HAP-1 (cell line): ENCODE data around the gene NSD1.

Source experiments
- DNase-seq, 2 experiments: peaks; one replicate each; pipeline ENCODE4 v3.0.0-alpha.2; 2016 to 2020; ENCODE audit warnings: low spot score in 2 of 2
- H3K27me3 ChIP-seq: fragments of 250-450 bp; sonication (Bioruptor Pico); 2 replicates; pipeline ENCODE4 v1.5.1; 2020; ENCODE audit warnings: low read depth, mild to moderate bottlenecking, moderate library complexity
- H3K36me3 ChIP-seq: fragments of 250-450 bp; sonication (Bioruptor Pico); replicated peaks from 2 replicates; pipeline ENCODE4 v1.5.1; 2020; ENCODE audit warnings: mild to moderate bottlenecking
- H3K4me1 ChIP-seq: fragments of 250-450 bp; sonication (Bioruptor Pico); 2 replicates; pipeline ENCODE4 v1.5.1; 2020; ENCODE audit warnings: mild to moderate bottlenecking
- H3K4me3 ChIP-seq: fragments of 250-450 bp; sonication (Bioruptor Pico); 2 replicates; pipeline ENCODE4 v1.5.1; 2020; ENCODE audit warnings: mild to moderate bottlenecking, moderate library complexity
- H3K9me3 ChIP-seq: fragments of 250-450 bp; sonication (Bioruptor Pico); 2 replicates; pipeline ENCODE4 v1.5.1; 2020; ENCODE audit warnings: mild to moderate bottlenecking, moderate library complexity
- in situ Hi-C: fragments of 300-500 bp; cut with MboI; formaldehyde crosslinking; loops from 3 replicates; pipeline ENCODE4 v1.14.3; 2020; ENCODE audit warnings: low sequenced_read_pairs, inconsistent platforms, mixed read lengths

The NSD1 gene

DNA sequence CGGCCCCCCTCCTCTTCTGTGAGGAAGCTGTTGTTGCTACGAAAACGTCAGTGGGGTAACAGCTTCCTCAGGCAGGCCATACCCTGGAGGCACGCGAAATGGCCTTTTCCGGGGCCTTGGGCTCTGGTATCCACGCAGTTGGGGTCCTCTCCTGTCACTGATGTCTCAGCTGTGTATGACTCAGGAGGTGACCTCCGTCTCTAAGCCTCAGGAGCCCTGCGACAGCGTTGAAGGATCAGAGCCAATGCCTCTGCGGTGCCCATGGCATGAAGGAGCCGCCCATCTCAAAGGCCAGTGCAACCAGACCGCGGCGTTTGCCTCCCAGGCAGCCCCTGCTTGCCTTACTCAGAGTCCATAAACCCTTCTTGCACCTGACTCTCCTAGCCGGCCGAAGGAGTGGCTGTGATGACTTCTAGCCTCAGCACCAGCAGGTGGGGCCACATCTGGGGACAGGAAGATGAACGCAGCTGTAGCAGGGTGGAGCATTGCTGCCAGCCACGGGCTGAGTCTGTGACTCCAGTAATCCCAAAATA lies 179.1 kb downstream of the NSD1 start:
- peak; percentile 52 to 67 for DNase-seq
- Histone ChIP-seq H3K4me1 (peaks cover 24% of the 10 kb centered on the region), H3K36me3 (peaks cover 22% of the 10 kb centered on the region), H3K4me3 (peak overlapping the region; percentile 87), H3K27me3 (no peaks in the 10 kb centered on the region), H3K9me3 (no peaks in the 10 kb centered on the region)
- in situ Hi-C loops, result loop anchor here (10.0 kb wide), 1 partner anchor 132 kb away; the partner anchor contains the start of gene PRR7

DNA sequence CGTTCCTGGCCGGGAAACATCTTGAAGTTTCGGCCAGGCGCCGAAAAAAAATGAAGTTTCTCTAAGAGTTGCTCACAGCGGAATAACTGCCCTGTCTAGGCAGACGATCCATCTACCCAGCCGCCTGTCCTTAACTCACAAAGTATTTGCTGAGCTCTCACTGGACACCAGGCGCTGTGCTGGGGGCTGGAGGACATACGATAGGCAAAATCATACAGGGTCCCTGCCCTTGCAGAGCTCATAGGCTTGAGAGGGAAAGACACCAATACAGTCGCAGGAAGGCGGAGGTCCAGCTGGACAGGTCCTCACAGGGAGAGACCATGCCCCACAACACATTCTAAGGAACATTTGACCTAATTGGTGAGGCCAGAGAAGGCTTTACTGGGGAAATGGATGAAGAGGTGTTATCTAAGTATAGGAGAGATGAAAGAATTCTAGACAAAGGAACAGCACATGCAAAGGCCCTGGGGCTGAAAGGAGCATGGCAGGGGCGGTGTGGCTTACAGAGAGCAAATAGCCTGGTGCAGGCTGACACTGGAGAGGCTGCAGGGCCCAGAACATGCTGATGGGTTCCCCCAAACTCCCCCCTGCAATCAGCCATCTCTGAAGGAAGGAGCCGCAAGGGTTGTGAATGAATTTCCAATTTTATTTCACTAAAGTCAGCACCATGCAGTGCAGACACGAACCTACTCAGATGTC lies 180.1 kb downstream of the NSD1 start:
- no peak for DNase-seq
- H3K36me3 ChIP-seq, result peaks cover 17% of the 10 kb centered on the region
- H3K4me3 ChIP-seq, result peak overlapping the region; percentile 87; the same call in 1 of the 2 replicates
- H3K27me3 ChIP-seq, result no peaks in the 10 kb centered on the region
- H3K9me3 ChIP-seq, result no peaks in the 10 kb centered on the region
- in situ Hi-C loops, result loop anchor here (10.0 kb wide), 1 partner anchor 131 kb away; the partner anchor contains the start of gene PRR7
- peaks cover 24% of the 10 kb centered on the region for H3K4me1 ChIP-seq

DNA sequence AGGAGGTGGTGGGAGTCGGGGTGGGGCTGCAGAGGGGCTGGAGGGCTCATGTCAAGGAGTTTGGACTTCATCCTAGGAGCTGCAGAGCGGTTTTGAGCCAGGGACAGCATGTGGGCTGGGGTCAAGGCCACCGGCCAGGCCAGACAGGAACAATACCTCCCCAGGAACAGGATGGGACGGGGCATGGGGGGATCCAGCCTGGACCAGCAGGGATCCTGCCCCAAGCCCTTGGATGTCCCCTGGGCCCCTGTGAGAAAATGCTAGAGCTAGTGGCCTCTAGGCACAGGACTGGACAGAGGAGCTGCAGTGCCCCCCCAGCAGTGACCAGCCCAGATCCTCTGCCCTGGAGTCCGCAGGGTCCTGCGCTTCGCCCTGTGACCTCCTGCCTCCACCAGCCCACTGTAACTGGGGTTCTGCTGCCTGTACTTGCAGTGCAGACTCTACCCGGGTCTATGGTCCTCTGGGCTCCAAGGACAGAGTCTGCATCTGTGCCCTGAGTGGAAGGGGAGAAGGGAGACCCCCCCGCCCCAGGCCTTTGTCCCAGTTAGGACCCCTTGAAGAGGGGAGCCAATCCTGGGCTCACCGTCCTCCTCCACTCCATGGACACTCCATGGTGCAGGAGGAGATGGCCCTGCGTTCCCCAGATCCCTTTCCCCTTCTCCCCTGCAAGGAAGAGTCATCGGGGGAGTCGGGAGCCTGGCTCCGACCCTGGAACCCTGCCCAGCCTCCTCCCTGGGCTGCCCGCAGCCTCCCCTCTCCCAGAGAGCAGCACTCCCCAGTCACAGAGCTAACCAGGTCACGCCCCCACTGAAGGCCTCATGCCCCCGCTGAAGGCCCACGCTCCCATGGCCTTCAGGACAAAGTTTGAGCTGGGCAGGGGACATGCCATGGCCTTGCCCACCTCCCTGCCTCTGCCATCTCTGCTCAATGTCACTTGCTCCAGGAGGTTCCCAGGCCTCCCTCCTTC lies 181.1 kb downstream of the NSD1 start:
- DNase-seq, result no peak
- in situ Hi-C loops, result loop anchor here (10.0 kb wide), 1 partner anchor 130 kb away; the partner anchor contains the start of gene PRR7
- Histone ChIP-seq H3K27me3 (no peaks in the 10 kb centered on the region), H3K9me3 (peaks cover 2% of the 10 kb centered on the region; the same call in 1 of the 2 replicates), H3K36me3 (peaks cover 8% of the 10 kb centered on the region), H3K4me3 (no peak overlapping the region), H3K4me1 (peaks cover 24% of the 10 kb centered on the region)

DNA sequence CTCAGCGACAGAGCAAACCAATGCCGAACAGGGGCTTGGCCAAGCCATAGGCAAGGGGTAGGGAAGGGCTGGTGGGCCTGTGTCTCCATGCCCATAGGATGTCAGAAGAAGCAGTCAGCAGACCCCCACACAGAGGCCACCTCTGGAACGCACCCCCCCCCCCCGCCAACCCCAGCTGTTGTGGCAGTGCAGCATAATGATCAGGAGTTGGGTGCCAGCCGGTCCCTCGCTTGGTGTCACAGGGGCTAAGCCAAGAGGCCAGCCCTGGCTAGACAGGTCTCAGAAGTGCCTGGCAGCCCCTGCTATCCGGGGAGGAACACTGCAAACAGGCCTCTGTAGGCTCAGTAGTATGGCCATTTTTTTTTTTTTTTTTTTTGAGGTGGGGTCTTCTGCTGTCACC lies 181.8 kb downstream of the NSD1 start:
- Histone ChIP-seq H3K36me3 (peaks cover under 1% of the 10 kb centered on the region), H3K4me1 (peaks cover 18% of the 10 kb centered on the region)

DNA sequence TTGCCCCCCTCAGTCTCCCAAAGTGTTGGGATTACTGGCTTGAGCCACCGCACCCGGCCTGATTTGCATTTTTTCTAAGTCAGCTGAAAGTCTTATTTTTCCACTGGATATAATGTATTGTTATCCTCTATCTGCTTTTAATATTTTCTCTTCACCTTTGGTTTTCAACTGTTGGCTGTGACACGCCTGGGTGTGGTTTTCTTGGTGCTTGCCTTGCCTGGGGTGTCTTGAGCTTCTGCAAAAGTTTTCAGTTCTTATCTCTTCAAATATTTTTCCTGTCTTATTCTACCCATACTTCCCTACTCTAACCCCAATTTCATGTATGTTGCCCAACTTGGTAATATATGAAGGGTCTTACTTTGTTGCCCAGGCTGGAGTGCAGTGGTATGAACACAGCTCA lies 182.4 kb downstream of the NSD1 start:
- Histone ChIP-seq H3K4me1 (peaks cover 13% of the 10 kb centered on the region), H3K36me3 (no peaks in the 10 kb centered on the region; the same call in 1 of the 2 replicates), H3K4me3 (no peak overlapping the region), H3K9me3 (peaks cover 5% of the 10 kb centered on the region; the same call in 1 of the 2 replicates), H3K27me3 (no peaks in the 10 kb centered on the region)
- in situ Hi-C loops, result loop anchor here (10.0 kb wide), 1 partner anchor 129 kb away; the partner anchor contains the start of gene PRR7
- no peak for DNase-seq

More for the DNA sequence above, 181.8 kb downstream of the NSD1 start:
- Histone ChIP-seq H3K4me3 (no peak overlapping the region), H3K27me3 (no peaks in the 10 kb centered on the region), H3K9me3 (peaks cover 2% of the 10 kb centered on the region; the same call in 1 of the 2 replicates)
- no peak for DNase-seq
- in situ Hi-C loops, result loop anchor here (10.0 kb wide), 1 partner anchor 129 kb away; the partner anchor contains the start of gene PRR7

DNA sequence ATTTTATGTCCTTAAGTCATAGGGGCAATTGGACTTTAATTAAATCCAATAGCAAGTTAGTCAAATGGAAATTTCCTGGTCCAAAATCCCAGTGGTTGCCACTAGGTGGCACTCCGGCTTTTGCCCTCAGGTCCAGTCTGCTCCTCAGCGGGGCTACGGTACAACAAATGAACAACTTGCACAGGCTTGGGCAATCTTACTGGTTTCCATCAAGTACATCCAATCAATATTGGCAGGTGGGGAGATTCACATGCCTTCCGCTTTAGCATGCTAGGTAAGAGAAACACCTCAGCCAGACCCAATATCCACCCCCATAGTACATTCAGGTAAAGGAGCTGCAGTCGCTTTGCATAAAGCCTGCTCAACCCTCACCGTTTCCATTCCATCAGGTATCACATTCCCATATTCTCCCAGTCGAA lies 184.4 kb downstream of the NSD1 start:
- Histone ChIP-seq H3K36me3 (no peaks in the 10 kb centered on the region; the same call in 1 of the 2 replicates), H3K9me3 (peaks cover 5% of the 10 kb centered on the region; the same call in 1 of the 2 replicates), H3K4me3 (no peak overlapping the region), H3K4me1 (peaks cover 7% of the 10 kb centered on the region), H3K27me3 (no peaks in the 10 kb centered on the region)
- peak; percentile 74 to 84 for DNase-seq
- in situ Hi-C loops, result loop anchor here (10.0 kb wide), 1 partner anchor 127 kb away; the partner anchor contains the start of gene PRR7

DNA sequence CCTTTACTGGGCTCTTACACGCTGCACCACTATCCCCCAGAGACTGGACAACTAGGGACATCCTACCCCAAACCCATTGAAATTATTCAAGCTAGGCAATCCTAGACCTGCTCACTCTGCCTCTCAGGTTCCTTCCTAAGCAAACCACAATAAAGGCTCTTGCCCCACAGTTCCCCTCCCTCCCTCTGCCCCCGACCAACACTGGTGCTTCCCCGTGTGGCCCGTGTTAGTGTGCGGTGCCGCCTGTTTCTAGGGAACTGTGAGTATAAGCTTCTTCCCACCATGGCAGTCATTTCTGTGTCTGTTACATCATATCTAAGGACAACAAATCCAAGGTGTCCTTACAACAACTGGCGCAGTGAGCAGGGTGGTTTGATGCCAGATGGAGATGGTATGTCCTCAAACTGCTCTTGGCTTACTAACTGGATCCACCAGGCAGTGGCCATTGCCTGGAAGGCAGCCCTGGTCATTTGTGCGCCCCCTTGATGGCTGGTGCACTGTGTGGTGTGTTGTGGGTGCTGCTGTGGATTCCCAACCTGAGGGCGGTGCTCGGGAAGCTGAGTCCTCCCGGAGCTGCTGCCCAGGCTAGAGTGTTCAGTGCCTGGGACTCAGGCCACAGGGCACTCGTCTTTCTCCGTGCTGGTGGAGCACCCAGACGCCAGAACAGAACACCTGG lies 186.5 kb downstream of the NSD1 start:
- H3K4me3 ChIP-seq, result no peak overlapping the region
- DNase-seq, result no peak
- peaks cover 5% of the 10 kb centered on the region; the same call in 1 of the 2 replicates for H3K9me3 ChIP-seq
- peaks cover under 1% of the 10 kb centered on the region for H3K4me1 ChIP-seq
- in situ Hi-C loops, result loop anchor here (10.0 kb wide), 1 partner anchor 125 kb away; the partner anchor contains the start of gene PRR7
- no peaks in the 10 kb centered on the region; the same call in 1 of the 2 replicates for H3K36me3 ChIP-seq
- no peaks in the 10 kb centered on the region for H3K27me3 ChIP-seq

DNA sequence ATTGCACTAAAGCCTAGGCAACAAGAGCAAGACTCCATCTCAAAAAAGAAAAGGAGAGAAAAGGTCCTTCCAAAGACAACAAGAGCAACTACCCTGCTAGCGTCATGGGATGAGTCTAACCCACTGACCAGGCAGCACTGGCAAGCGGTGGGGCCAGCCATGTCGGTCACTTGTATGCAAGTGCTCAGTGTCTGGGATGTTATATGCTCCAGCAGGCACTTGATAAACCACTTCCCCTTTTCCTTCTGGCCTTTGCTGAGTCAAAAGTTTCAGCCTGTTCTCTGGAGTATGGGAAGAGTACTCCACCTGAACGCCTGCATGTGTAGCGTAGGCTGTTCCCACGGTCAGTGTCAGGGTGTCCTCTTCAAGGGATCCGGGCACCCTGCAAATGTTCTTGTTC lies 187.3 kb downstream of the NSD1 start:
- Histone ChIP-seq H3K9me3 (peaks cover 5% of the 10 kb centered on the region; the same call in 1 of the 2 replicates), H3K36me3 (no peaks in the 10 kb centered on the region; the same call in 1 of the 2 replicates), H3K27me3 (no peaks in the 10 kb centered on the region), H3K4me3 (no peak overlapping the region), H3K4me1 (peaks cover 9% of the 10 kb centered on the region)
- no peak for DNase-seq
- in situ Hi-C loops, result no loop called here

DNA sequence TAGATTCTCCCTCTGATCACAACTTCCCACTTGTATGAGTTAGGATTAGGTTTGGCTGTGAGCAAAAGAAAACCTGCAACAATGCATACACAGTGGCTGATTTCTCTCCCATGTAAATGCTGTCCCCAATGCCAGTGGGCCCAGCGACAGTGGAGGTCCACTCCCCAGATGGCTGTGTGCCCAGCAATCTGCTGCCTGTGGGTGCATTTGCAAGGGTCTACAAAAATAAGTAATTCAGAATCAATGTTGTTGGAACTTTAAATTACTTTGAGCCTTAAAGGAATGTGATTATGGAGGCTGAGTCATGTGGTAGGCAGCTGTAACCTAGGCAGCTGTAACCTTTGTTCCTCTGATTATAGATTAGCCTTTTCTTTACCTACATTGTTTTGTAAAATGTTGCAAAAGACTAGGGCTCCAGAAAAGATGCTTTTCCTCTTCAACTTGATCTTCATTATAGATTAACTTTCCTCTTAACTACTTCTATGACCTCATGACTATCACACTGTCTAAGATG lies 192.4 kb downstream of the NSD1 start:
- Histone ChIP-seq H3K4me1 (peaks cover 16% of the 10 kb centered on the region), H3K36me3 (peaks cover 3% of the 10 kb centered on the region; the same call in 1 of the 2 replicates), H3K4me3 (no peak overlapping the region), H3K9me3 (no peaks in the 10 kb centered on the region), H3K27me3 (no peaks in the 10 kb centered on the region)
- in situ Hi-C loops, result no loop called here
- DNase-seq, result peak; percentile 76 to 93

DNA sequence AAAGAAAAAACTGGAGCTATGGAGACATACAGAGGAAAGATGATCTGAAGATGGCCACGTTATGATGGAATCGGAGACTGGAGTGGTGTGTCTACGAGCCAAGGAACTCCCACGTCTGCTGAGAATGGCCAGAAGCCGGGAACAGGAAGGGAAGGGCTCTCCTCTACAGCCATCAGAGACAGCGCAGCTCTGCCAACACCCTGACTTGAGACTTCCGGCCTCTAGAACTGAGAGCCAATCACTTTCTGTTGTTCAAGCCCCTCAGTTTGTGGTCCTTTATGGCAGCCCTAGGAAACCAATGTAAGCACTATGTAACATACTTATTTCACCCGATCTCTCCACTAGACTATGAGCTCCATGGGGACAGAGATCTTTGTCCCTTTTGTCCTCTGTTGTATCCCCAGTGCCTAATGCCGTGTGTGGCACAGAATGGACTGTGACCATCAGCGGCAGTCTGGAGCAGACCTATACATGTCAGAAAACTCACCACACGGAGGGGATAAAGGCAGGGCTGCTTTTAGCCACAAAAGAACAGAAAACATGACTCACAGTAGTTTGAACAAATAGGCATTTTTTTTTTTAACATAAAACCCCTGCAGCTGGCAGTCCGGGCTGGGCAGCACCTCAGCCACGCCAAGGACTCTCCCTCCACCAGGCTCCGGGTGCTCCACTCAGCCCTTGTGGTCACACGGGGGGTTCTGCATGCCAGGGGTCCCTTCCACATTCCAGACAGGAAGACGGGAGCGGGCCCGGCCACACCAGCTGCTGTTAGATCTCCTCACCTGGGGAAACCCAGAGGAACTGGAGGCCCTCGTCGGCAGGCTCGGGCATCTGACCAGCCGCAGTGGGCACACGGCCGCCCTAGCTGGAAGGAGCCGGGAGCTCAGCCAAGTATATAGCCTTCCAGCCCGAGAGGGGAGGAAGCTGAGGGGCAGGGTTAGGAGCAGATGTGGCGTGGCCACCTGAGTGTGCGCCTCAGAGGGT lies 194.3 kb downstream of the NSD1 start:
- no peaks in the 10 kb centered on the region for H3K27me3 ChIP-seq
- no peak for DNase-seq
- in situ Hi-C loops, result no loop called here

DNA sequence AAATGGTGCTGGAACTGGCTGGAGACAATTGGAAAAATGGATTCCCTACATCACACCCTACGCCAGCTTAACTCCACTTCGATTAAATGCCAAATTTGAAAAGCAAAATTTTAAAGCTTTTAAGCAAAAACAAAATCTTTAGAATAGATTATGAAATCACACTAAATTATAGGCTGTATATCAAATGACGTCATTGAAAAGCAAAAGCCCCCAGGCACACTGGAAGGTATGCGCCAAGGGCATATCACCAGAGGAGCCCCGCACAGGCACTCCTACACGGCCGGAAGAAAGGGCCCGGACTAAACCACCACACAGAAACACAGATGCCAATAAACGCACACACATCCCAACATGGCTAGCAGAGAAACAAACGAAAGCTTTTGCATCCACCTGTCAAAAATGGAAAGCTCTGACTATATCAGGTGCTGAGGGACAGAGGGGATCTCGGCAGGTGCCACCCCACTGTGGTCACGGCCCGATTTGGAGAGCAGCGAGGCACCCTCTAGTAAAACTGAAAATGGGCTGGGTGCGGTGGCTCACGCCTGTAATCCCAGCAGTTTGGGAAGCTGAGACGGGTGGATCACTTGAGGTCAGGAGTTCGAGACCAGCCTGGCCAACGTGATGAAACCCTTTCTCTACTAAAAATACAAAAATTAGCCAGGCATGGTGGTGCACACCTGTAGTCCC lies 195.1 kb downstream of the NSD1 start:
- Histone ChIP-seq H3K36me3 (peaks cover 9% of the 10 kb centered on the region), H3K27me3 (no peaks in the 10 kb centered on the region), H3K4me3 (no peak overlapping the region), H3K9me3 (no peaks in the 10 kb centered on the region), H3K4me1 (peaks cover 16% of the 10 kb centered on the region)
- DNase-seq, result no peak
- in situ Hi-C loops, result no loop called here

More for the DNA sequence above, 194.3 kb downstream of the NSD1 start:
- Histone ChIP-seq H3K4me3 (no peak overlapping the region), H3K36me3 (peaks cover 3% of the 10 kb centered on the region; the same call in 1 of the 2 replicates), H3K4me1 (peaks cover 16% of the 10 kb centered on the region), H3K9me3 (no peaks in the 10 kb centered on the region)
